D721Med (cell line): ENCODE measurements around the gene CADM1.

Source experiments
- DNase-seq: peaks from one replicate; pipeline ENCODE4 v3.0.0; 2011; ENCODE audit warnings: low spot score; ENCODE audit not compliant: insufficient read length
- FAIRE-seq: peaks from 2 replicates; lab custom pipeline; 2011; peaks lifted over from hg19 to GRCh38; lab: Jason Lieb, UNC
- TF ChIP-seq, protein P1 (sequence below): IDR thresholded peaks from 2 replicates; pipeline ENCODE4 v1.5.1; 2012; ENCODE audit warnings: mild to moderate bottlenecking, control low read depth; ENCODE audit not compliant: insufficient read depth; ENCODE audit errors: missing control alignments

Gene CADM1

GRCh38 chr11:115144014-115144413 is 360.2 kb downstream of the CADM1 start:
- DNase-seq = no peak
- TF ChIP-seq, protein P1, sequence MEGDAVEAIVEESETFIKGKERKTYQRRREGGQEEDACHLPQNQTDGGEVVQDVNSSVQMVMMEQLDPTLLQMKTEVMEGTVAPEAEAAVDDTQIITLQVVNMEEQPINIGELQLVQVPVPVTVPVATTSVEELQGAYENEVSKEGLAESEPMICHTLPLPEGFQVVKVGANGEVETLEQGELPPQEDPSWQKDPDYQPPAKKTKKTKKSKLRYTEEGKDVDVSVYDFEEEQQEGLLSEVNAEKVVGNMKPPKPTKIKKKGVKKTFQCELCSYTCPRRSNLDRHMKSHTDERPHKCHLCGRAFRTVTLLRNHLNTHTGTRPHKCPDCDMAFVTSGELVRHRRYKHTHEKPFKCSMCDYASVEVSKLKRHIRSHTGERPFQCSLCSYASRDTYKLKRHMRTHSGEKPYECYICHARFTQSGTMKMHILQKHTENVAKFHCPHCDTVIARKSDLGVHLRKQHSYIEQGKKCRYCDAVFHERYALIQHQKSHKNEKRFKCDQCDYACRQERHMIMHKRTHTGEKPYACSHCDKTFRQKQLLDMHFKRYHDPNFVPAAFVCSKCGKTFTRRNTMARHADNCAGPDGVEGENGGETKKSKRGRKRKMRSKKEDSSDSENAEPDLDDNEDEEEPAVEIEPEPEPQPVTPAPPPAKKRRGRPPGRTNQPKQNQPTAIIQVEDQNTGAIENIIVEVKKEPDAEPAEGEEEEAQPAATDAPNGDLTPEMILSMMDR = no peak
- FAIRE-seq = no peak

DNA sequence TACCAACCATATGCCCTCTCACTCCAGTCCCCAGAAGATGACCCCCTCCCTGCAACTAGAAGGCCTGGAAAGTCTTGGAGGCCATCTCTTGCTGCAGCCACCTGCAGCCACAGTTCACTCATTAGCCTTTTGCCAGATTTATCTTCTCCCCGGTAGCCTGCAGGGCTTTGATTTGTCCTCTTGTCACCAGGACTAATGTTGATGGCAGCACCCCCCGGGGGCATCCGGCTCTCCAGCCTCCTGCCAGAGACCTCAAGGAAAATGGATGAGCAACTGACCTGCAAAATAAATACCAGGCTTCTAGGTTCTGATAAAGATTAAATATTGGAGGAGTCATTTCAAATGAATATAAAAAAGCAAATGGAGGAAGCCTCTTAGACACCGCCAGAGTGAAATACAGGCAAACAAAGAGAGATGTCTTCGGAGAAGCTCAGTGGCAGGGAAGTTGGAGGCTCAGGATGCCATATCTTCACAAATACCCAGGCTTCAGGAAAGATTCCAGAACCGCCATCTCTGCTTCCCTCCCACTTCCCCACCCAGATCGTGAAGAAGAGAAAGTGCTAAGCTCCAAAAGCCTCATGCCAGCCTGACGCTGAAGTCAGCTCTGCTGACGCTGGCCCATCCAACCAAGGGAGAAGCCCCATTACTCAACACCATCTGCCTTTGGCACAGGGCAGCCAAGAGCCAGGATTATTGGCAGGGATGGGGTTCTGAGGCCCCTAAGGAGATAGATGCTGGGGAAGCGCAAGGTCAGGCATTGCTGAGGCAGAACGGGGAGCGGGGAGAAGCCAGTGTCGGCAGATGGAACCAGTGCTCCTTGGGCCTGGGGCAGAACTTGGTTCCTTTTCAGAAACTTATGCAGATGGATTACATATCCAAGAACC is 362.7 kb downstream of the CADM1 start:
- TF ChIP-seq, protein P1 = no peak
- DNase-seq (no peak), FAIRE-seq (no peak)

- no peak for DNase-seq
- TF ChIP-seq, protein P1 = no peak
- no peak for FAIRE-seq
These were observed 368.3 kb downstream of the CADM1 start for GRCh38 chr11:115135936-115136335.

- no peak for DNase-seq
- TF ChIP-seq, protein P1 = no peak
- no peak for FAIRE-seq
These were observed 369.3 kb downstream of the CADM1 start for GRCh38 chr11:115134926-115135325.

- TF ChIP-seq, protein P1 = no peak
- DNase-seq = no peak
- no peak for FAIRE-seq
These were observed 370.6 kb downstream of the CADM1 start for GRCh38 chr11:115133475-115134209.

DNA sequence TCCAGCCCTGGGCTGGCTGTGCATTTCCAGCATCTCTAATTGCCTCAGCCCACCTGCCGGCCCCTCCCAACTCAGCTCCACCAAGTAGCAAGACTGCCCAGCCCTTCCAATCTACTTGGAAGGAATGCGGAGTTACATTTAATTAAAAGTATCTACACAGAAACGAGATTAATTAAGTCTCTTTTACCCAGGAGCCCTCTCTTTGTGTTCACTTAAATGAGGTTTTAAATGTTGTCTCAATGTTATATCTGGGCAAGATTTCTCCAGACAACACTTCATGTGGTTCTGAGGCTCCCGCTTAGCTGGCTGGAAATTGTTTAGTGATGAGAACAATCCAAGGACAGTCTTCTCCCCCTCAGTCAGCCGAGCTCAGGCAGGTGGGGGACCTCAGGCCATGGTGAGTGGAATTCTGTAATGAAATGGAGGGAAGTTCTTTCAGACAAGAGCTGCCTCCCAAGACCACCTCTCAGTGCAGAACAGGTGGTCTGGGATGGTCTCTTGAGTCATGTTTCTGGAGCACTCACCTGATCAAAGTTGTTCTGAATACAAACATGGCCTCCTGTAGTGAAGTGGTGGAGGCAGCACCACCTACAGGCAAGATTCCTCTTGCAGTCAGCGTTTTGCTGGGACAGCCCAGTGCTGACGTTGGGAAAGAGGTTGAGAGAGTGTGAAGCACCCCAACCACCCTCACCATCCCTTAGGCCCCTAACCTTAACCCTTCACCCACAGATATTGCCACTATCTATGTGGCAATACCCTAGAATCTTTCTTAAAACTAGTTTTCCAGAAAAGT is 371.6 kb downstream of the CADM1 start:
- FAIRE-seq (no peak), DNase-seq (no peak)
- TF ChIP-seq, protein P1 = peak; percentile 25
